OCI-LY7 (cell line): ENCODE results near the gene WFS1. TPM values are rescaled to one million over a fixed set of nuclear protein-coding genes. Genes with fewer than 3 reads are reported as not detected.

Source experiments
- BruUV-seq: library from RNA; stranded (reverse); fragments of 400-500 nt; replicated peaks from 2 replicates; lab custom pipeline; 2021; lab: Mats Ljungman, UMichigan
- CTCF ChIA-PET: fragments of 300-600 bp; sonication (Branson Sonifier 250); formaldehyde crosslinking; loops from one replicate; lab custom pipeline; 2022; ENCODE audit warnings: antibody characterized with exemption; ENCODE audit not compliant: unreplicated experiment; lab: Charles Lee
- POLR2A ChIA-PET: fragments of 300-600 bp; sonication (Branson Sonifier 250); formaldehyde crosslinking; loops from one replicate; lab custom pipeline; 2022; ENCODE audit warnings: antibody characterized with exemption; lab: Charles Lee
- DNase-seq: peaks from one replicate; pipeline ENCODE4 v3.0.0-alpha.2; 2015; ENCODE audit warnings: low spot score
- H2AFZ ChIP-seq: fragments of 200-600 bp; sonication (generic), shearing (Covaris generic); 2 replicates; pipeline ENCODE4 v1.6.1; 2014; ENCODE audit warnings: mild to moderate bottlenecking, antibody characterized with exemption, low read length, moderate library complexity
- H3K27ac ChIP-seq: fragments of 200-600 bp; sonication (generic); 2 replicates; pipeline ENCODE4 v1.5.1; 2014; ENCODE audit warnings: mixed run types, low read depth, mild to moderate bottlenecking, moderate library complexity, low read length, inconsistent platforms; ENCODE audit not compliant: poor library complexity, severe bottlenecking
- H3K36me3 ChIP-seq: fragments of 200-600 bp; sonication (generic); 2 replicates; pipeline ENCODE4 v1.6.1; 2014; ENCODE audit warnings: mild to moderate bottlenecking, antibody characterized with exemption, low read length, moderate library complexity, mixed read lengths; ENCODE audit not compliant: insufficient read depth
- H3K4me1 ChIP-seq: fragments of 200-600 bp; sonication (generic); 2 replicates; pipeline ENCODE4 v1.5.1; 2014; ENCODE audit warnings: mild to moderate bottlenecking, low read length; ENCODE audit not compliant: insufficient read depth, poor library complexity, severe bottlenecking
- H3K4me2 ChIP-seq: fragments of 200-600 bp; sonication (generic); 2 replicates; pipeline ENCODE4 v1.6.1; 2014; ENCODE audit warnings: mild to moderate bottlenecking, low read length
- H3K4me3 ChIP-seq: fragments of 200-600 bp; sonication (generic); 2 replicates; pipeline ENCODE4 v1.5.1; 2014; ENCODE audit warnings: mild to moderate bottlenecking, low read depth, low read length; ENCODE audit not compliant: poor library complexity, severe bottlenecking
- H3K79me2 ChIP-seq: fragments of 200-600 bp; sonication (generic); 2 replicates; pipeline ENCODE4 v1.6.1; 2016; ENCODE audit warnings: low read depth, mild to moderate bottlenecking, low read length, moderate library complexity, mixed read lengths; ENCODE audit not compliant: insufficient read depth
- H3K9me2 ChIP-seq: fragments of 200-600 bp; sonication (generic); 2 replicates; pipeline ENCODE4 v1.6.1; 2016; ENCODE audit warnings: mild to moderate bottlenecking, low read length, mixed read lengths; ENCODE audit not compliant: insufficient read depth
- H3K9me3 ChIP-seq: fragments of 200-600 bp; sonication (generic); 2 replicates; pipeline ENCODE4 v1.6.1; 2014; ENCODE audit warnings: mild to moderate bottlenecking, mixed run types, low read length, mixed read lengths
- H4K20me1 ChIP-seq: fragments of 200-600 bp; sonication (generic); 2 replicates; pipeline ENCODE4 v1.6.1; 2014; ENCODE audit warnings: mild to moderate bottlenecking, antibody characterized with exemption, low read length, moderate library complexity, mixed read lengths; ENCODE audit not compliant: insufficient read depth
- CTCF ChIP-seq: fragments of 200-600 bp; sonication (generic); conservative IDR thresholded peaks from 2 replicates; pipeline ENCODE4 v1.5.1; 2014; ENCODE audit warnings: mild to moderate bottlenecking, antibody characterized with exemption, low read length, moderate library complexity, mixed read lengths
- EZH2phosphoT487 ChIP-seq: fragments of 200-600 bp; sonication (generic); IDR thresholded peaks from 2 replicates; pipeline ENCODE4 v1.6.1; 2018; ENCODE audit warnings: low read depth, borderline replicate concordance, mild to moderate bottlenecking, mixed run types, antibody characterized with exemption, low read length, moderate library complexity, mixed read lengths
- intact Hi-C: fragments of 100-400 bp; cut with micrococcal nuclease; formaldehyde crosslinking; loops from one replicate; pipeline ENCODE4 v1.10.0; 2022; ENCODE audit not compliant: unreplicated experiment
- total RNA-seq, 2 experiments: library from RNA; depleted of rRNA in 1 of 2; stranded (reverse); fragments of >200 nt in 1 of 2; shearing (Covaris generic) in 1 of 2; gene quantifications; 2 replicates each; pipeline ENCODE4 v1.2.3, GENCODE V29; 2014 to 2022

The WFS1 gene
- total RNA-seq, 2 experiments from 2014 or later: 6.1 to 14.5 TPM

DNA sequence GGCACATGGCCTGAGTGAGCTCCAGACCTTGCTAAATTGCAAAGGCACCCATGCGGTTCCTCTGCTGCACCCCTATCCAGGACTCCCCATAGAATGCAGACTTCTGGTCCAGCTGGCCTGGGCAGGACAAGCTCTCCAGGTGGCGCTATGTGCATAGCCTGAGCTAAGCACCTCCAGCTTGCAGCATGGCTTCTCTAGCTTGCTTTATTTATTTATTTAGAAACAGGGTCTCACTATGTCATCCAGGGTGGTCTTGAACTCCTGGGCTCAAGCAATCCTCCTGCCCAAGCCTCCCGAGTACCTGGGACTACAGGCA is 5.5 kb upstream of the WFS1 start:
- POLR2A ChIA-PET: no interaction called here
- TF ChIP-seq CTCF (peak; percentile 82), EZH2phosphoT487 (no peak)
- intact Hi-C loops: loop anchor here (1.0 to 10.0 kb wide), 2 partner anchors 63 to 841 kb away; no protein-coding TSS in a partner anchor

DNA sequence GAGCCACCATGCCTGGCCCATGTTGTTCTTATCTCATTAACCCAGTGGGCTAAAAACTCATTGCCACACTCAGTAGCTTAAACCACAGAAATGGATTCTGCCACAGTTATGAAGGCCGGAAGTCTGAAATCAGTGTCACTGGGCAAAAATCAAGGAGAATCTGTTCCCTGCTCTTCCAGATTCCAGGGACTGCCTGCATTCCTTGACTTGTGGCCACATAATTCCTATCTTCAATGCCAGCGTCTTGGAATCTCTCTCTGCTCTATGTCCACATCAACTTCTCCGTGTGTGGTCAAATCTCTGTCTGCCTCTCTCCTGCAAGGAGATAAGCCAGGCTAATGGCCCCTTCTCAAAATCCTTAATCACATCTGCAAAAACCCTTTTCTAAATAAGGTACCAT is 4.1 kb upstream of the WFS1 start:
- Histone ChIP-seq H3K36me3 (no peaks in the 10 kb centered on the region), H3K27ac (no peak overlapping the region), H3K9me3 (no peaks in the 10 kb centered on the region), H4K20me1 (no peaks in the 10 kb centered on the region), H3K4me2 (no peak overlapping the region), H3K9me2 (no peaks in the 10 kb centered on the region), H3K4me3 (no peak overlapping the region), H3K4me1 (peaks cover 34% of the 10 kb centered on the region), H3K79me2 (no peaks in the 10 kb centered on the region), H2AFZ (no peak overlapping the region)
- POLR2A ChIA-PET: no interaction called here
- BruUV-seq: no TSS peak
- no peak for DNase-seq
- CTCF ChIA-PET: no interaction called here
- no peak for TF ChIP-seq EZH2phosphoT487
- no peak for TF ChIP-seq CTCF
- intact Hi-C loops: loop anchor here (10.0 kb wide), 1 partner anchor 839 kb away; no protein-coding TSS in a partner anchor

More for the DNA sequence above, 5.5 kb upstream of the WFS1 start:
- H3K4me2 ChIP-seq: no peak overlapping the region
- no peak overlapping the region for H3K27ac ChIP-seq
- CTCF ChIA-PET: interaction anchor here (1.0 to 1.1 kb wide), 2 partner anchors 13 to 64 kb away, joined by 3 to 12 read pairs; no protein-coding TSS in a partner anchor
- DNase-seq: peak; percentile 71
- H2AFZ ChIP-seq: no peak overlapping the region
- H4K20me1 ChIP-seq: no peaks in the 10 kb centered on the region
- no peaks in the 10 kb centered on the region for H3K79me2 ChIP-seq
- H3K4me1 ChIP-seq: peaks cover 38% of the 10 kb centered on the region
- no peak overlapping the region for H3K4me3 ChIP-seq
- H3K36me3 ChIP-seq: no peaks in the 10 kb centered on the region
- no peaks in the 10 kb centered on the region for H3K9me2 ChIP-seq
- no TSS peak for BruUV-seq
- no peaks in the 10 kb centered on the region for H3K9me3 ChIP-seq

DNA sequence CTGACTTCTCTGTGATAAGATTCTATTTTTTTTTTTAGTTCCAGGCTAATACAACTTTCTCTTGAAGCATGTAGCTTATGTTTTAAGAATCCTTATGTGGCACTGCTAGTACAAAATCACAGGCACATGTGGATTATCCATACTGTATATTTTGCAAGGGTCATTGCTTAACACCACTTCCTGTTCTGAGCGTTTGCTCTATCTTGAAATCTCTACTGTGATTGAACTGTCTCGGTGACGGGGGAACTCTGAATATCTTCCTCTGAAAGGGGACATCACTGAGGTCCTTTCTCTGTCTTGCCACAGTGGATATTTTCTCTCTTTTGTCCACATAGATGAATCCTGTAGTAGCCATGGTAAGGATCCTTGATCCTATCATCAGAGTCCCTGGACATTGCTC is 2.1 kb upstream of the WFS1 start:
- Histone ChIP-seq H2AFZ (peak overlapping the region; percentile 93), H3K4me3 (peak overlapping the region; percentile 33), H3K27ac (peak overlapping the region; percentile 55), H3K4me2 (peak overlapping the region; percentile 85), H3K9me2 (no peaks in the 10 kb centered on the region), H3K9me3 (no peaks in the 10 kb centered on the region), H3K4me1 (peaks cover 48% of the 10 kb centered on the region), H3K36me3 (no peaks in the 10 kb centered on the region), H4K20me1 (no peaks in the 10 kb centered on the region), H3K79me2 (no peaks in the 10 kb centered on the region)
- peak; percentile 54 for DNase-seq
- ChIA-PET POLR2A (interaction anchor here (1.1 kb wide), 1 partner anchor 62 kb away, joined by 3 read pairs; no protein-coding TSS in a partner anchor), CTCF (no interaction called here)
- no TSS peak for BruUV-seq
- no peak for TF ChIP-seq CTCF
- TF ChIP-seq EZH2phosphoT487: no peak
- intact Hi-C loops: loop anchor here (10.0 kb wide), 1 partner anchor 837 kb away; no protein-coding TSS in a partner anchor
